NCI-H526 (cell line): ENCODE data around the gene SMIM13.

Experiments
- DNase-seq, 2 experiments: peaks; one replicate each; lab custom pipeline; 2025; lab: John Stamatoyannopoulos, UW

Gene SMIM13

GRCh38 chr6:11121851-11122250, 28.2 kb downstream of the SMIM13 start:
- no peak for DNase-seq

- no peak for DNase-seq
Measured at GRCh38 chr6:11122380-11122779, 28.7 kb downstream of the SMIM13 start.

GRCh38 chr6:11123978-11124377, 30.3 kb downstream of the SMIM13 start:
- no peak for DNase-seq

GRCh38 chr6:11126876-11127275, 33.2 kb downstream of the SMIM13 start:
- DNase-seq: no peak

GRCh38 chr6:11128608-11129007, 35.0 kb downstream of the SMIM13 start:
- no peak for DNase-seq

GRCh38 chr6:11129908-11130565, 36.4 kb downstream of the SMIM13 start:
- no peak for DNase-seq

GRCh38 chr6:11130605-11131004, 37.0 kb downstream of the SMIM13 start:
- DNase-seq: no peak

GRCh38 chr6:11132194-11132888, 38.7 kb downstream of the SMIM13 start:
- no peak for DNase-seq

- no peak for DNase-seq
Measured at GRCh38 chr6:11133281-11133680, 39.6 kb downstream of the SMIM13 start.

GRCh38 chr6:11136809-11137208, 43.2 kb downstream of the SMIM13 start:
- DNase-seq: no peak

GRCh38 chr6:11139051-11139960, 45.7 kb downstream of the SMIM13 start:
- no peak for DNase-seq

GRCh38 chr6:11140056-11140455, 46.4 kb downstream of the SMIM13 start:
- DNase-seq: no peak

- DNase-seq: no peak
Measured at GRCh38 chr6:11141295-11141694, 47.7 kb downstream of the SMIM13 start.

GRCh38 chr6:11142296-11143027, 48.8 kb downstream of the SMIM13 start:
- no peak for DNase-seq

GRCh38 chr6:11143394-11144371, 50.0 kb downstream of the SMIM13 start:
- DNase-seq: no peak

- peak; percentile 26 to 80 for DNase-seq
Measured at GRCh38 chr6:11144393-11144851, 50.8 kb downstream of the SMIM13 start.

- DNase-seq: no peak
Measured at GRCh38 chr6:11146117-11146826, 52.6 kb downstream of the SMIM13 start.

- no peak for DNase-seq
Measured at GRCh38 chr6:11149551-11149950, 55.9 kb downstream of the SMIM13 start.

- DNase-seq: no peak
Measured at GRCh38 chr6:11151488-11151887, 57.9 kb downstream of the SMIM13 start.

GRCh38 chr6:11152581-11152980, 58.9 kb downstream of the SMIM13 start:
- DNase-seq: no peak
